HG03064 (cell line): ENCODE results near the gene SLC37A1.

Experiments used
- ATAC-seq: cut with Tn5 transposase; IDR thresholded peaks from one replicate; pipeline ENCODE4 v1.9.1; 2021; ENCODE audit warnings: low read depth; ENCODE audit not compliant: unreplicated experiment

SLC37A1 gene

DNA sequence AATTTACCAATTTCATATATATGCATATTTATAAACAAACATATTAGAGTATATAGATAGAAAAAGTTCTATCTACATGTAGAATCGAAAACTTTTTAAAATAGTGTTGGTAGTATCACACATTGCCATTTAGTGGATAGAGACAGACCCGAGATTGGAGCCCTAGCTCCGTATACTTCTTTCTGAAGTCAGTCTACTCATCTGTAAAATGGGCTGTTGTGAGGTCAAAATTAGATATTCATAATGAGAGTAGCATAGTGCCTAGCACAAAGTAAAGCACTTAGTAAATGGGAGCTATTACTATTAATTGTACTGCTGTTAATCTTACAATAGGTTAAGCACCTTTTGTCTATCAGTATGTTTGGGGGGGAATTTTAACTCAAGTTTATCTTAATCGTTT, 13.4 kb upstream of the SLC37A1 start:
- no peak for ATAC-seq

DNA sequence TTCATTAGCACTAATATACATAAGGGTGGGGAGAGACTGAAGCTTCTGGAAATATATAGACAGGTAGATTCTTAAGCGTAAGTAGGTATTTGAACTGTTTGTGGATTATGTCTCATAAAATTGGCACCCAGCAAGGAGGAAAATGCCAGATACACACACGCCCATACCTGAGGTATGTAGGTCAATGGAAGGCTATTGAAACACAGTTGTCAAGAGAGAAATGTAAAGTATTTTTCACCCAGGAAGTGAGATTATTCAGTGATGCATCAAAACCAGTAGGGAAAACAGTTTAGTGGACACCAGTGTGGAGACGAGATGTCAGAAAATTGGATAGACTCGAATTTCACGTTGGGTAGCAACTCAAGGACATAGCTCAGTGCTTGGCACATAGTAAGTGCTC, 12.9 kb upstream of the SLC37A1 start:
- ATAC-seq, result no peak

- no peak for ATAC-seq
Observed at GRCh38 chr21:42503711-42504110, 9.9 kb upstream of the SLC37A1 start.

DNA sequence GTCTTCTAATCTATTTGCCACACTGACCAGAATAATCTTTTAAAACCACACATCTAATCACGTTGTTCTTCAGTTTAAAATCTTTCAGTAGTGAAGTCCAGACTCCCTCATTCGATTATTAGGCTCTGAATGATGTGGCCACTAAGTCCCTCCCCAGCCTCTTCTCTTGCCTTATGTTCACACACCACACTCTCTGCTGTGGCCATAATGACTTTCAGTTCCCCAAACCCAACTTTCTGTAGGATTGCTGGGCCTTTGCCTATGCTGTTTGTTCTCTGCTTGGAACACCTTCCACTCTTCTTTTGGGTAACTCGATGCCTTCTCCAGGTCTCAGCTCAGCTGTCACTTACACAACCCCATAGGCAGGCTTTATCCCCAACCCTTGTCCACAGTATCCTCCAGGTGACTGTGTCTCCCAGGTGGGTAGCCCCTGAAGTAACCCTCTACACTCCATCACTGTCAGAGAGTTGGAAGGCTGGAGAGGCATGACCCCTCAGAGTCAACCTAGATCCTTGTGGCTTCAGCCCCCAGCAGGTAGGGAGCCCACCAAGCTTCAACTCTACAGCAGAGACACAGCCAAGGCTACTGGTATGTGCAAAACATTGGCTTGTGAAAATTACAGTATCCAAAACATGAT, 8.4 kb upstream of the SLC37A1 start:
- no peak for ATAC-seq

DNA sequence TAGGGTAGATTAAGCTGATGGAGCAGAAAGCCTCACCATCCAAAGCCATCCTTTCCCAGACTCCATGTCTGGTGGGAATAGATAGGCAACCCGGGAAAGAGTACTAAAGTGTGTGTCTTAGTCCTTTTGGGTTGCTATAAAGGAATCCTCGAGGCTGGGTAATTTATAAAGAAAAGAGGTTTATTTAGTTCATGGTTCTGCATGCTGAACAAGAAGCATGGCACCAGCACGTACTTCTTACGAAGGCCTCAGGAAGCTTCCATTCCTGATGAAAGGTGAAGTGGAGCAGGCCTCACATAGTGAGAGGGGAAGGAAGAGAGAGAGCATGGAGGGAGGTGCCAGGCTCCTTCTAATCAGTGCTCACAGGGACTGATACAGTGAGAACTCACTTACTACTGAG, 6.2 kb upstream of the SLC37A1 start:
- no peak for ATAC-seq

GRCh38 chr21:42508371-42508770, 5.3 kb upstream of the SLC37A1 start:
- ATAC-seq, result no peak

GRCh38 chr21:42509244-42509643, 4.4 kb upstream of the SLC37A1 start:
- no peak for ATAC-seq

GRCh38 chr21:42512346-42513034, 1.2 kb upstream of the SLC37A1 start:
- ATAC-seq, result no peak

DNA sequence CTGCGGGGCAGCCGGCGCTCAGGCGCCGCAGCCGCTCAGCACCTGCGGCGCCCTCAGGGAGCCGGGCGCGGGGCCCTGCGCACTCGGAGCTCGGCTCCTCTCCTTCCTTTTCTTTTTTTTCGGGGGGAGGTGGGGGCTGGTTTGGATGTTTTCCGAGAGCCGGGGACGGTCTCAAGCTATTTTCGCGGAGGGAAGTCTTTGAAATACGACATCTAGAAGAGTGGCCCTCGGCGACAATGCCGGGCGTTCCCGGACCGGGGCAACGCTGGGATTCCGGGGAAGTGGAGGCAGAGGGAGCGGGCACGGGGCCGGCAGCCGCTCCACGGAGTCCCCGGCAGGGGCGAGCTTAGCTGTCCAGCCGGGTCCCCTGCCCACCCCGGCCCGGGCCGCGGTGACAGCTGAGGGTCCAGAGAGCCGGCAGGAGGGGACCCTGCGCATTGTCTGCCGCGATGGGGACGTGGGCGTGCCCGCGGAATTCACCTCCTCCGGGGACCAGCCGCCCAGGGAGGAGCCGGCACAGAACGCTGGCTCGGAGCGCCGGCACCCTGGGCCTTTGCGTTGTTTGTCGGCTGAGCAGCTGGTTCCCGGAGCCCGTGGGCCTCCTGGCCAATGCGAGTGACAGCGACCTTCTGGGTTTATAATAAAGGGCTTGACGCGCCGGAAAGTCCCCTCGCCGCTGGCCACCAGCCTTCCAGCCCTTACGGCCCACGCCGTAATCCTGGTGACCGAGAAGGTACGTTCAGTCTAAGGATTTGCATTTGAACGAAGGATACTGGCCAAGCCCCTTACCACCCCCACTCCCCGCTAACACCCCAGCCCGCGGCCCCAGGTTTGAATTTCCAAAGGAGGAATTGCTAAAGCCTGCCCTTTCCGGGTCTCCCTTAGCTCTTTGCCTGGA, 582 bp downstream of the SLC37A1 start:
- no peak for ATAC-seq

DNA sequence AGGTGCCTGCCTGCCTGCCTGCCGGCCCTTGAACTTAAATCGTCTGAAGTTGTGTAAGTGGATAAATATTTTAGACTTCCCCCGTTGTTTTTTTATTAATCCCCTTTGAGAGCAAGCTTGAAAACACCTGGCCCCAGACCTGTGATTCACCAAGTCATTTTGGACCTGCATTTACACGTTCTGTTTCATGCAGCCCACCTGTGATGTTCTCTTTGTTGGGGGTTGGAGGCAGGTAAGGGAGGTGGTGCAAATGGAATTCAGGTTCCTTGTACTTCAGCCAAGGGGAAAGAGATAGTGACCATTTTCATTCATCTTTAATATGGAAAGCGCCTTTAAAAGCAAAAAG, 1.2 kb downstream of the SLC37A1 start:
- ATAC-seq, result no peak

GRCh38 chr21:42515708-42516502, 2.3 kb downstream of the SLC37A1 start:
- ATAC-seq, result no peak

- ATAC-seq, result no peak
Observed at GRCh38 chr21:42518215-42518614, 4.6 kb downstream of the SLC37A1 start.

GRCh38 chr21:42518626-42519025, 5.0 kb downstream of the SLC37A1 start:
- no peak for ATAC-seq

DNA sequence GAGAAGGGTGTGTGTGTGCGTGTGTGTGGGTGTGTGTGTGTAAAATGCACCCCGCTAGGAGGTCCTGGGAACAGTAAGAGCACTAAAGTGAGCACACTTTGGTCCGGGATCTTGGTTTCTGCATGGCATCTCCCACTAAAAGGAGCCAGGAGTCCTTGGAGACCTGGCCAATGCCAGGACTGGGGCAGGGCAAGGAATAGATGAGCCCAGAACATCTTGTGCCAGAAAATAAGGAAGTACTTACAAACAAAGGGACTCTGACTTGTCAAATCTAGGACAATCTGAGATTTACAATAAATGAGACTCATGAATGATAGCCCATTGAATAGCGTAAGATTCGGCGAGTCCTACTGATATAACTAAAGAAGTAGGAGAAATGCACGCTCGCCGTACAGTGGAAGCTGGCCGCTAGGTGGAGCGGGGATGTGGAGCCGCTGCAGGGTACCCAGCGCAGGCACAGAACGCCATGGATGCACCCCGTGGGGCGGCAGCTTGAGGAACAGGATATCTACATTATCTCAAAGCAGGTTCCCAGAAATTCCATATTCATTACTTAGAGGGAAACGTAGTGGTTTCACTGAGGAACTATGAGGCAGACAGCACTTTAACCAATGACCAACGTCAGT, 7.1 kb downstream of the SLC37A1 start:
- ATAC-seq, result no peak

DNA sequence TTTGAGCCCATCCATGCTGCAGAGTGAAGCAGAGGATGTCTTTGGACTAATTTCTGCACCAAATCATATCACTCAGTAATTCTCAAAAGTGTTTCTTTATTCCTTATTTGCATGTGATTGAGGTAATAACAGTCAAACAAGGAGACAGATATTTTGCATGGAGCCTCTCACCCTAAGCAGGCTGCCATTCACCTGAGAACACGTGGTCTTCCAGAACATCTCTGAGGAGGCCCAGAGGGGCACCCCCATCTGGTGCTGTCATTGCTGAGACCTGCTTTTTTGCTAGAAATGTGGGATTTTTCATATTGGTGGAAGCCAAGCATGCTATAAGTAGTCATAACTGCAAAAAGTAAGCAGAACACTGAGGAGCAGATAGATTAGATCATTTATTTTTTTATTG, 7.7 kb downstream of the SLC37A1 start:
- ATAC-seq, result no peak

- no peak for ATAC-seq
Observed at GRCh38 chr21:42521805-42522204, 8.2 kb downstream of the SLC37A1 start.

- ATAC-seq, result no peak
Observed at GRCh38 chr21:42522271-42522670, 8.6 kb downstream of the SLC37A1 start.

DNA sequence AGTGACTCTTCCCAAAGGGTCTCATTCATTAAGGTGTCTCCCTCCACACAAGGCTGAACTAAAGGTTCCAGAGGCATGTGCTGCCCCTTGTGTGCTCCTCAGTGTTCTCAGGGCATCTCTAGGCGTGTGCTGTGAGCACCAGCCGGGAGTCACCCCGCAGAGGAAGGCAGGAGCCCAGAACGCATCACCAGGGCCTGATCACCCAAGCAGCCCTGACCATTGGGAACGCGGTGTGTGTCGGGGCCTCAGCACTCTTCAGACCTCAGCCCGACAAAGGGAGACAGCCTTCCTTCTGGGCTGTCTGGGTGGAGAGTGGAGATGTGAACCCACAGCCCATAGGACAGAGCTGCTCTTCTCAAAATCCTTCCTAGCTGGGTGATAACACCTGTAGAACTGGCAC, 9.1 kb downstream of the SLC37A1 start:
- ATAC-seq, result no peak

- ATAC-seq, result no peak
Observed at GRCh38 chr21:42523211-42523610, 9.6 kb downstream of the SLC37A1 start.

DNA sequence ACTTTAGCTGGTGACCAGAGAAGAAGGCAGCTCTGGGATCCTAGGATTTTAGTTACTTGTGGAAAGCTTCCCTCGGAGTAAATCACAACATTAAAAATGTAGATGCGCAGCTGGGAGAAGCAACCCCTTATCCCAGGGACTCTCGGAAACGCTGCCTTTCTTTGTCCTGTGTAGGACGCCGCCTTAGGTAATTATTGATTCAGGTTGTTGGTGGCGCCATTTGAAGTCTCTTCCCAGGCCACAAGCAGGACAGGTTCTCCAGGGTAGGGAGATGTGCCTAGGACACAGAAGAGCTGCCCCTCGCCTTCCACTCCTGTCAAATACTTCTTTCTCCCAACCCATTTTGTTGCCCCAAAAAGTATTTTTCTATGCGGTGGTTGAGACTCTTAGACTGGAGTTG, 10.3 kb downstream of the SLC37A1 start:
- ATAC-seq, result no peak
